H9 (cell line): Measurements from ENCODE around the gene MID1. TPM values are rescaled to one million over a fixed set of nuclear protein-coding genes. Genes with fewer than 3 reads are reported as not detected.
A peak's percentile ranks its signal among the peaks of the same experiment; 100 is the strongest.

Source experiments
- DNase-seq: peaks from one replicate; pipeline ENCODE4 v3.0.0-alpha.2; 2017
- H2AFZ ChIP-seq: one replicate; pipeline ENCODE4 v1.6.1; 2013; ENCODE audit warnings: mild to moderate bottlenecking, low read length, control low read depth, moderate library complexity
- H2AK5ac ChIP-seq: 2 replicates; pipeline ENCODE4 v1.6.1; 2013; ENCODE audit warnings: low read length, control low read depth, mixed read lengths; ENCODE audit not compliant: insufficient read length
- H2BK120ac ChIP-seq: one replicate; pipeline ENCODE4 v1.6.1; 2013; ENCODE audit warnings: low read depth, mild to moderate bottlenecking, low read length, control low read depth, inconsistent platforms; ENCODE audit not compliant: poor library complexity, severe bottlenecking
- H2BK12ac ChIP-seq: 2 replicates; pipeline ENCODE4 v1.6.1; 2013; ENCODE audit warnings: low read length, control low read depth, mixed read lengths, low read depth; ENCODE audit not compliant: insufficient read length
- H2BK15ac ChIP-seq: 2 replicates; pipeline ENCODE4 v1.6.1; 2013; ENCODE audit warnings: low read depth, low read length, control low read depth
- H2BK20ac ChIP-seq: one replicate; pipeline ENCODE4 v1.6.1; 2013; ENCODE audit warnings: low read depth, mild to moderate bottlenecking, low read length, control low read depth, inconsistent platforms; ENCODE audit not compliant: poor library complexity, severe bottlenecking
- H2BK5ac ChIP-seq: 2 replicates; pipeline ENCODE4 v1.6.1; 2013; ENCODE audit warnings: low read length, control low read depth, mixed read lengths; ENCODE audit not compliant: insufficient read length
- H3K14ac ChIP-seq: 2 replicates; pipeline ENCODE4 v1.6.1; 2013; ENCODE audit warnings: low read length, control low read depth; ENCODE audit not compliant: insufficient read depth
- H3K18ac ChIP-seq: 2 replicates; pipeline ENCODE4 v1.6.1; 2013; ENCODE audit warnings: low read depth, mild to moderate bottlenecking, mixed read lengths, low read length, control low read depth; ENCODE audit not compliant: insufficient read length
- H3K23ac ChIP-seq: 2 replicates; pipeline ENCODE4 v1.6.1; 2013; ENCODE audit warnings: low read length, control low read depth, mixed read lengths, low read depth; ENCODE audit not compliant: insufficient read length
- H3K23me2 ChIP-seq: 2 replicates; pipeline ENCODE4 v1.6.1; 2013; ENCODE audit warnings: low read depth, mild to moderate bottlenecking, mixed read lengths, low read length, control low read depth; ENCODE audit not compliant: insufficient read length, poor library complexity, severe bottlenecking
- H3K27ac ChIP-seq: 2 replicates; pipeline ENCODE4 v1.5.1; 2013; ENCODE audit warnings: low read length, control low read depth, mixed read lengths, low read depth; ENCODE audit not compliant: insufficient read length
- H3K27me3 ChIP-seq: 2 replicates; pipeline ENCODE4 v1.6.1; 2013; ENCODE audit warnings: low read length, control low read depth, inconsistent platforms; ENCODE audit not compliant: insufficient read depth
- H3K4ac ChIP-seq: 2 replicates; pipeline ENCODE4 v1.6.1; 2013; ENCODE audit warnings: low read depth, mild to moderate bottlenecking, control low read depth, inconsistent platforms, low read length, moderate library complexity
- H3K4me1 ChIP-seq: 2 replicates; pipeline ENCODE4 v1.6.1; 2013; ENCODE audit warnings: low read length, control low read depth, inconsistent platforms; ENCODE audit not compliant: insufficient read depth
- H3K4me2 ChIP-seq: 2 replicates; pipeline ENCODE4 v1.6.1; 2013; ENCODE audit warnings: low read length, control low read depth, mixed read lengths; ENCODE audit not compliant: insufficient read length, insufficient read depth
- H3K56ac ChIP-seq: 2 replicates; pipeline ENCODE4 v1.6.1; 2013; ENCODE audit warnings: low read depth, mild to moderate bottlenecking, mixed read lengths, low read length, control low read depth; ENCODE audit not compliant: insufficient read length
- H3K79me1 ChIP-seq: 2 replicates; pipeline ENCODE4 v1.6.1; 2013; ENCODE audit warnings: low read depth, mild to moderate bottlenecking, moderate library complexity, low read length, control low read depth, inconsistent platforms; ENCODE audit not compliant: insufficient read depth, poor library complexity, severe bottlenecking
- H3K79me2 ChIP-seq: 2 replicates; pipeline ENCODE4 v1.6.1; 2013; ENCODE audit warnings: low read length, control low read depth, inconsistent platforms; ENCODE audit not compliant: insufficient read depth
- H3K9ac ChIP-seq: 2 replicates; pipeline ENCODE4 v1.6.1; 2013; ENCODE audit warnings: low read length, control low read depth, mixed read lengths; ENCODE audit not compliant: insufficient read length; ENCODE audit errors: extremely low read depth
- H3K9me3 ChIP-seq: one replicate; pipeline ENCODE4 v1.6.1; 2013; ENCODE audit warnings: low read depth, low read length, inconsistent platforms; ENCODE audit not compliant: control insufficient read depth
- H3T11ph ChIP-seq: one replicate; pipeline ENCODE4 v1.6.1; 2013; ENCODE audit warnings: mild to moderate bottlenecking, low read length, control low read depth, inconsistent platforms
- H4K20me1 ChIP-seq: one replicate; pipeline ENCODE4 v1.6.1; 2013; ENCODE audit not compliant: control insufficient read depth, insufficient read length, insufficient read depth
- H4K5ac ChIP-seq: 2 replicates; pipeline ENCODE4 v1.6.1; 2013; ENCODE audit warnings: low read depth, mild to moderate bottlenecking, mixed read lengths, low read length, control low read depth; ENCODE audit not compliant: insufficient read length
- H4K8ac ChIP-seq: replicated peaks from 2 replicates; pipeline ENCODE4 v1.6.1; 2013; ENCODE audit warnings: low read length, control low read depth, mixed read lengths, low read depth; ENCODE audit not compliant: insufficient read length
- H4K91ac ChIP-seq: 2 replicates; pipeline ENCODE4 v1.6.1; 2013; ENCODE audit warnings: low read depth, mild to moderate bottlenecking, moderate library complexity, mixed read lengths, low read length, control low read depth; ENCODE audit not compliant: insufficient read length
- H3K27ac Mint-ChIP-seq, 3 experiments: 2 replicates in 2 of 3; 3 replicates in 1 of 3; pipeline ENCODE4 v1.8.0; 2020 to 2021; ENCODE audit warnings: mixed read lengths in 3 of 3, mild to moderate bottlenecking in 1 of 3, moderate library complexity in 1 of 3
- H3K27me3 Mint-ChIP-seq: 2 replicates; pipeline ENCODE4 v1.8.0; 2021; ENCODE audit warnings: low read depth, mild to moderate bottlenecking, moderate library complexity, mixed read lengths
- H3K36me3 Mint-ChIP-seq, 3 experiments: 2 replicates in 2 of 3; 3 replicates in 1 of 3; pipeline ENCODE4 v1.8.0; 2020 to 2021; ENCODE audit warnings: low read depth in 3 of 3, mixed read lengths in 3 of 3; ENCODE audit not compliant: insufficient read depth in 1 of 3
- H3K4me1 Mint-ChIP-seq, 2 experiments: 2 replicates each; pipeline ENCODE4 v1.8.0; 2020; ENCODE audit warnings: mixed read lengths in 2 of 2
- H3K4me3 Mint-ChIP-seq, 2 experiments: 2 replicates in 1 of 2; 3 replicates in 1 of 2; pipeline ENCODE4 v1.8.0; 2020 to 2021; ENCODE audit warnings: mild to moderate bottlenecking in 2 of 2, mixed read lengths in 2 of 2, moderate library complexity in 1 of 2
- H3K9me3 Mint-ChIP-seq, 2 experiments: 2 replicates in 1 of 2; 3 replicates in 1 of 2; pipeline ENCODE4 v1.8.0; 2020; ENCODE audit warnings: mild to moderate bottlenecking in 2 of 2, mixed read lengths in 2 of 2, moderate library complexity in 1 of 2
- WGBS: extraction: QIAGEN DNeasy Blood & Tissue Kit; methylation state at CpG from one replicate; pipeline ENCODE4 v1.1.7; 2013; ENCODE audit warnings: missing lambda C conversion rate, low lambda C conversion rate, mixed read lengths; ENCODE audit not compliant: insufficient read length; ENCODE audit errors: extremely low coverage; 5-methylcytosine and 5-hydroxymethylcytosine counted together
- total RNA-seq: library from RNA; stranded (reverse); gene quantifications from 2 replicates; pipeline ENCODE4 v1.2.1, GENCODE V29; 2021
- TF ChIP-seq, protein P1 (sequence below): fragments of 200-600 bp; sonication (generic); conservative IDR thresholded peaks from 3 replicates; pipeline ENCODE4 v1.8.0; 2021; ENCODE audit warnings: antibody characterized with exemption, mild to moderate bottlenecking

Gene MID1
- total RNA-seq, 1 experiment from 2014 or later = 32.9 TPM

- no peak overlapping the region for H2AK5ac ChIP-seq
- Mint-ChIP-seq H3K9me3 (peaks cover 24 to 32% of the 10 kb centered on the region in 2 experiments), H3K27ac (peak overlapping the region in 1 of 3 experiments; percentile 8; a peak in 2 of 7 replicates), H3K4me3 (no peak overlapping the region), H3K4me1 (peaks cover 28 to 36% of the 10 kb centered on the region in 2 experiments), H3K27me3 (no peaks in the 10 kb centered on the region), H3K36me3 (peaks cover 0 to 5% (median 0%) of the 10 kb centered on the region in 3 experiments; a peak in 5 of 7 replicates)
- H3K27me3 ChIP-seq = no peaks in the 10 kb centered on the region
- no peak overlapping the region for H4K8ac ChIP-seq
- H2BK120ac ChIP-seq = no peak overlapping the region
- no peak overlapping the region for H3K56ac ChIP-seq
- no peaks in the 10 kb centered on the region; the same call in 1 of the 2 replicates for H3K4me1 ChIP-seq
- H3K27ac ChIP-seq = no peak overlapping the region
- no peak overlapping the region for H3K23ac ChIP-seq
- no peak overlapping the region for H3K18ac ChIP-seq
- H2BK5ac ChIP-seq = no peak overlapping the region
- H3K14ac ChIP-seq = no peak overlapping the region
- H3K79me1 ChIP-seq = no peaks in the 10 kb centered on the region
- no peaks in the 10 kb centered on the region; the same call in 1 of the 2 replicates for H3K79me2 ChIP-seq
- no peak overlapping the region for H2BK15ac ChIP-seq
- no peak overlapping the region for H4K91ac ChIP-seq
- H4K5ac ChIP-seq = no peak overlapping the region
- TF ChIP-seq, protein P1, sequence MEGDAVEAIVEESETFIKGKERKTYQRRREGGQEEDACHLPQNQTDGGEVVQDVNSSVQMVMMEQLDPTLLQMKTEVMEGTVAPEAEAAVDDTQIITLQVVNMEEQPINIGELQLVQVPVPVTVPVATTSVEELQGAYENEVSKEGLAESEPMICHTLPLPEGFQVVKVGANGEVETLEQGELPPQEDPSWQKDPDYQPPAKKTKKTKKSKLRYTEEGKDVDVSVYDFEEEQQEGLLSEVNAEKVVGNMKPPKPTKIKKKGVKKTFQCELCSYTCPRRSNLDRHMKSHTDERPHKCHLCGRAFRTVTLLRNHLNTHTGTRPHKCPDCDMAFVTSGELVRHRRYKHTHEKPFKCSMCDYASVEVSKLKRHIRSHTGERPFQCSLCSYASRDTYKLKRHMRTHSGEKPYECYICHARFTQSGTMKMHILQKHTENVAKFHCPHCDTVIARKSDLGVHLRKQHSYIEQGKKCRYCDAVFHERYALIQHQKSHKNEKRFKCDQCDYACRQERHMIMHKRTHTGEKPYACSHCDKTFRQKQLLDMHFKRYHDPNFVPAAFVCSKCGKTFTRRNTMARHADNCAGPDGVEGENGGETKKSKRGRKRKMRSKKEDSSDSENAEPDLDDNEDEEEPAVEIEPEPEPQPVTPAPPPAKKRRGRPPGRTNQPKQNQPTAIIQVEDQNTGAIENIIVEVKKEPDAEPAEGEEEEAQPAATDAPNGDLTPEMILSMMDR = no peak
- H2AFZ ChIP-seq = no peak overlapping the region
- H4K20me1 ChIP-seq = no peaks in the 10 kb centered on the region
- no peak overlapping the region for H3T11ph ChIP-seq
- WGBS = no CpG with 5 or more reads among the region's 2 CpGs
- H3K9me3 ChIP-seq = no peaks in the 10 kb centered on the region
- no peak overlapping the region for H2BK12ac ChIP-seq
- no peak overlapping the region for H2BK20ac ChIP-seq
- no peak for DNase-seq
- no peak overlapping the region for H3K4ac ChIP-seq
- H3K4me2 ChIP-seq = no peak overlapping the region
- H3K23me2 ChIP-seq = no peaks in the 10 kb centered on the region
- no peak overlapping the region for H3K9ac ChIP-seq
These were observed 71.7 kb downstream of the MID1 start for GRCh38 chrX:10548688-10549087.
